GM21529 (cell line): ENCODE results near the gene ARHGAP10.

ENCODE experiments used
- ATAC-seq: cut with Tn5 transposase; IDR thresholded peaks from one replicate; pipeline ENCODE4 v1.9.1; 2021; ENCODE audit not compliant: unreplicated experiment

ARHGAP10 gene

DNA sequence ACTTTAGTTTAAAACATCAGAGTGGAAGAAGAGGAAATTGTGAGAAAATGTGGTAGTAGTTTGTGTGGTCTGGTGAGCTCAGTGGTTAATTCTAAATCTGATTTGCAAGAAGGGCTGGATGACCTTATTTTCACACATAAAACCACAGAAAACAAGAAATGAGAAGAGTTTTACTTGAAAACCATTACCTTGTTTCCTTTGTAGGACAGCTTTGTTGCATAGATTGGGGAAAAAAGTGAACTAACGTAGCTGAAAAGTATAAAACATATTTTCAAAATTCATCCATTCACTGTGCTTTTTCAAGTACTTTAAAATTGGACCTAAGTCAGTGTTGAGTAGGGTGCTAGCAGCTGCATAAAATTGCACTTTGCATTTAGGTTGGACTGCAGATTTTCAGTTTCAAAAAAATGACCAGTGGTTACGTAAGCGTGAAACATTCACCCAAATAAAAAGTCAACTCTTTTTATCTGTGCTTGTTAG, 211.3 kb downstream of the ARHGAP10 start:
- peak; percentile 94 for ATAC-seq

DNA sequence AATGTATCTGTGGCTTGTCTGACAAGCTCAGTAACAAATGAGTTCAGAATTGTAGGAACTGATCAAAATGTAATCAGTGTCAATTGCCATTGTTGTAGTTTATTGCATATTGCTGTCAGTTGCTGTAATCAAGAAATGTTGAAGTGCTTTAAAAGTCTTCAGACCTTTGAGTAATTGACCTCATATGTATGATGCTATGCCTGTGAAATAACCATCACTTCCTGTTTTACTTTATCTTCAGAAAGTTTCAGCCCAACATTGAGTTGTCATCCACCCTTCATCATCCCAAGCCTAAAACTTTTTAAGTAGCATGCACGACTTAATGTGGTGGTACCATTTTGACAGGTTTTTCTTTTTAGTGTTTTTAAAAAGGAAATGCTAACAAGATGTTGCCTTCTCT, 212.4 kb downstream of the ARHGAP10 start:
- ATAC-seq: no peak

DNA sequence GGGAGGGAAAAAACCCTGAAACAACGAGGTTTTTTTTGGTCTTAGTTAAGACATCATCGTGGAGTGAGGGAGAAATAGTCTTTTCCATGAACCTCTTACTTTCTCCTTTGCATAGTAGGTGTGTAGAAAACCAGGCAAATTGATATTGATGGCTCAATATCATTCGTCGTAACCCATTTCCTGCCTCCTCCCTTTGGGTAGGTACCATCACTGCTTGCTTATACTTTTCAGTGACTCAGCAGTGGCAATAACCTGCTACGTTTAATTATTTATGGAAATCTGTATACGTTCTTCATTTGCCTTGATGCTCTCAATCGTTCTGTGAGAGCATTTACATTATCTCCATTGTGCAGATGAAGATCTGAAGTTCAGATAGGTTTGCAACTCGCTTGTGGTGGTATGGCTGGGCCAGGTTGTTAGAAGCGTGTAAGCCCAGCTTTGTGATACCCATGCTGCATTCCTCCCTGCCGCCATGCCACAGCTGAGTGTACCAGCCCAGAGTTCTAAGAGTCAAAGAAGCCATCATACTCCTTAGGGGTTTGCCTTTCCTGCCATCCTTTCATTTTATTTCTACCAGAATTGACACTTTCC, 212.9 kb downstream of the ARHGAP10 start:
- no peak for ATAC-seq

DNA sequence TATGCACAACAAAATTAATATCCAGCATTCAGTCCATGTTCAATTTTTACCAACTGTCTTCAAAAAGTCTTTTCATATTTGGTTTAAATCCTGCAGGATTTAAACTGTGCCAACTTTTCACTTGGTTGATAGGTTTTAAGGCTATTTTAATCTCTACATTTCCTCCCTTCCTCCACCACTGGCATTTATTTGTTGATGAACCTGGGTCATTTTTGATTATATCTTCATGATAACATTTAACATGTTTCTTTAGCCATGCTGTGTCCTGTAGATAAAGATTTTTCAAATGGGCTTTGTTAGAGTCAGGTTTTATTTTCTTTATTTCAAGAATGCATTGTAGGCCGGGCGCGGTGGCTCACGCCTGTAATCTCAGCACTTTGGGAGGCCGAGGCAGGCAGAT, 216.4 kb downstream of the ARHGAP10 start:
- ATAC-seq: no peak

DNA sequence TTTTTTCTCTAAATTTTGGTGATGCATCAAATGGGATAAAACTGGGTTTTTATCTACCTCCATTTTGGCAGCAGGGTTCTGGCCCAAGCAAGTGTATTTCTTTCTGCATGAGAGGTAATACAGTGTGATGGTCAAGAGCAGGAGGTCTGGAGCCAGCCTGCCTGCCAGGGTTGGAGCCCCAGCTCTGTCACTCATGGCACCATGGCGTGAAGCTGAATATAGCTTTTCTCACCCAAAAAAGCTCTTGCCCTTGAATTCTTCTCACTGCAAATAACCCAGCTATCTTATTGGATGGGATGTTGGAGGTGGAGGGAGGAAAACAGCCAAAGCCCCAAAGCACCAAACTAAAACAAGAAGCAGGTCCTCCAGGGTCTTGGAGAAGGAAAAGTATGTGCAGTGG, 218.4 kb downstream of the ARHGAP10 start:
- no peak for ATAC-seq

DNA sequence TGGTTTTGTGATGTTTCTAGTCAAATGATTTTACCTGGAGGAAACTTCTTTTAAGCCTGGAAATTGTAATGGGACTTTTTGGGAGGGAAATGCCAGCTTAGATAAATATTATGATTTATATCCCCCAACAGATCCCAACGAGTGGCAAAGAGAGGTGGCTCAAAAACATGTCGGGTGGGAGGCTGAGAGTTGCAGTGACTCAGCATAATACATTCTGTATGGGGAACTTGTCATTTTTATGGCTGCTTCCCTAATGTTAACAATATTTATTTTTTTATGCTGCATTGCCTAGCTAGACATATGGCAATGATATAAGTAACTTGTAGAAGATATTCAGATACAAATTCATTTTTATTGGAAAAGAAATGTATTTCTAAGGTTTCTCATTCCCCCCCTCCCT, 219.0 kb downstream of the ARHGAP10 start:
- ATAC-seq: no peak

GRCh38 chr4:147954850-147955249, 223.0 kb downstream of the ARHGAP10 start:
- ATAC-seq: no peak

DNA sequence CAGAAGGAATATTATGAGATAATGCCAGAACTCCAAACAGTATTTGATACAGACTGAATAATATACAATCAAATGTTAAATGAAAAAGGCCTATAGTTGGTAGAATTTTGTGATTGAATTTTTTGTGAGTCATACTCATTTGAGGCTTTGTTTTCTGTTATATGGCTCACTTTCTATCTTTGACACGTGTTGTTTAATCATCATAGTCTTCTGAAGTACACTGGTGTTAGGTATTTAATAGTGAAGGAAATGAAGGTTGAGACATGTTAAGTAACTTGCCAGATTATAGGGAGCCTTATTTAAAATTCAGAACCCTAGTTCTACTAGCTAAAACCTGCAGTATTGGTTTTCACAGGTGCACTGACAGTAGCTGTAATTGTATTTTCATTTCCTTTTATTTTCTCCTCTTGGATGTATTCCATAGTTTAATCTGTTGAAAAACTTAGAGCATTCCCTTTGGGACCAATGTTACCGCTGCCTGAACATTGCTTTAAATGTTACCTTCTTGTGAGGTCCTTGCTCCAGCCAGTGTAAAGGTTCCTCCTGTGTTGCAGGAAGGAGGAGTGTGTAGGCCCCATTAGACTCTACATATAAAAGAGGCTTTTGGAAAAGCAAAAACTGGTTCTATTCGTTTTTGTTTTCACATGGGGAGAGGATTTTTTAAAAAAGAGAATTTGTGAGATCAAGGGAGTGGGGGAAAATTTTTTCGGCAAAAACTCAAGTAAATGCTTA, 224.1 kb downstream of the ARHGAP10 start:
- no peak for ATAC-seq

DNA sequence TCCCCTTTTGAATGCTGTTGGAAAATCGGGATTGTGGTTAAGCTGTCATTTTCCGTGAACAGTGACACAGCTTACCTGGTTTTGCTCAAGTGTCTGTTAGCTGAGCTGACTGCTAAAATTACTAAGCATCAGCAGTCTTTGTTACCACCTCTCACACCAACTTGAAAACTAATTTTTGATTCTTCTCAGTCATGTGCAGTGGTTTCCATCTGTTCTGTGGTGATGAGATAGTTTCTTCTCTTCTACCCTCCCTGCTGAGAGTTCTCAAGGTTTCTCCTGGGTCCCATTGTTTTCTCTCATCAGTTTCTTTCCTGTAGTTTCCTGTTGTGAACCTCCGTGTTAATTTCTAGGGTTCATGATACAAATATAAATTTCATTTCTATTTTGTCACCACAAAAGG, 225.6 kb downstream of the ARHGAP10 start:
- ATAC-seq: no peak

GRCh38 chr4:147958057-147958456, 226.2 kb downstream of the ARHGAP10 start:
- no peak for ATAC-seq

- no peak for ATAC-seq
These were observed 226.7 kb downstream of the ARHGAP10 start for GRCh38 chr4:147958489-147959065.

DNA sequence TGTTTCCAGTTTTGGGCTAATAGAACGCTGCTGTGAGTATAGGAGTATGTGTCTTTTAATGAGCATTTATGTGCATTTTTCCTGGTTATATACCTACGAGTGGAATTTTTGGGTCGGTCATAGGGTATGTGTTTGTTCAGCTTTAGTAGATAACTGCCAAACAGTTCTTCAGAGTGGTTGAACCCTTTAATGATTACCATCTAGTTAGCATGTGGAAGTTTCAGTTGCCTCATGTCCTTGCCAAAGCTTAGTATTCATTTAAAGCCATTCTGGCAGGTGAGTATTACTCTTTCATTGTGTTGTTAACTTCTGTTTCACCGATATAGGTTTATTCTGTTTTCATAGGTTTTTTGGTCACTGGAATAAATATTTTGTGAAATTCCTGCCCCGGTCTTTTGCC, 229.1 kb downstream of the ARHGAP10 start:
- peak; percentile 79 for ATAC-seq

GRCh38 chr4:147963839-147964238, 232.0 kb downstream of the ARHGAP10 start:
- ATAC-seq: no peak

DNA sequence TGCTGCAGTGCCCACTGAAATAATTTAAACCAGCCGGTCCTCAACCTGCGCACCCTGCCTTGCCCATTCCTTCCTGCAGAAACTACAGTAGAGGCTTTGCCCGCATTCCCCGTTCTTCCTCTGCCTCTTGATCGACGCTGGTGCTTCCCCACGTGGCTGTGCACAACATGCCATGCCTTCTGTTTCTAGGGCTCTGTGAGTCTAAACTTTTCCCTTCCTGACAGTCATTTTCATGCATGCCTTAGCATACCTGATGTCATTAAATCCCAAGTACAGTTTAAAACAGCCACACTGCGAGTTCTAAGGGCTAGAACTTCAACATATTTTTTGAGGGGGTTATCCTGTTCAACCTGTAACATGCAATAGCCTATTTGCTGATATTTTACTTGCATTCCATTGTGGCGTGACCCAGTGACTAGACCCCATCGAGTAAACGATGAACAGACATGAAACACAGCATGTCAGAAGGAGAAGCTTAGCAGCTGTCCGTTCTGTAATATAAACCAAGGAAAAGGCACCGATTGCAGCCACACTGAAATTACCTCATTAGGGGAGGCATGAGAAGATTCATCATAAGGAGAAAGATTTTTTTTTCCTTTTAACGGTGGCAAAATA, 232.5 kb downstream of the ARHGAP10 start:
- ATAC-seq: no peak

- ATAC-seq: no peak
These were observed 233.2 kb downstream of the ARHGAP10 start for GRCh38 chr4:147965056-147965455.

- no peak for ATAC-seq
These were observed 234.0 kb downstream of the ARHGAP10 start for GRCh38 chr4:147965873-147966272.

DNA sequence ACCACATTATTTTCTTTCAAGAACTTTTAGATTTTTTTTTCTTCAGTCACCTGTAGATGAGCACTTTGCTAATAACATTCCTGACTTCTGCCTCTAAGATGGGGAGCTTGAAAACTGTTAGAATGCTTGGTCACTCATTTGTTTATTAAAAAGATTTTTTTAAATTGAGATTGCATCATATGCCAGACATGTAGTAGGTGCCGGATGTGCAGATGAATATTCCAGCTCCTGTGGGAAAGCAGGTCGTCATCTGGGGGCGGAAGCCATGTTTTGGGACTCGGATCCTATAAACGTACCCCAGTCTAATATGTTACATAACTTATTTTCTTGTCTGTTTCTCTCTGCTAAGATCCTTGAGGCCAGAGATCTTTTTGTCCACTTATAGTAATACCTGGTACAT, 236.8 kb downstream of the ARHGAP10 start:
- no peak for ATAC-seq

DNA sequence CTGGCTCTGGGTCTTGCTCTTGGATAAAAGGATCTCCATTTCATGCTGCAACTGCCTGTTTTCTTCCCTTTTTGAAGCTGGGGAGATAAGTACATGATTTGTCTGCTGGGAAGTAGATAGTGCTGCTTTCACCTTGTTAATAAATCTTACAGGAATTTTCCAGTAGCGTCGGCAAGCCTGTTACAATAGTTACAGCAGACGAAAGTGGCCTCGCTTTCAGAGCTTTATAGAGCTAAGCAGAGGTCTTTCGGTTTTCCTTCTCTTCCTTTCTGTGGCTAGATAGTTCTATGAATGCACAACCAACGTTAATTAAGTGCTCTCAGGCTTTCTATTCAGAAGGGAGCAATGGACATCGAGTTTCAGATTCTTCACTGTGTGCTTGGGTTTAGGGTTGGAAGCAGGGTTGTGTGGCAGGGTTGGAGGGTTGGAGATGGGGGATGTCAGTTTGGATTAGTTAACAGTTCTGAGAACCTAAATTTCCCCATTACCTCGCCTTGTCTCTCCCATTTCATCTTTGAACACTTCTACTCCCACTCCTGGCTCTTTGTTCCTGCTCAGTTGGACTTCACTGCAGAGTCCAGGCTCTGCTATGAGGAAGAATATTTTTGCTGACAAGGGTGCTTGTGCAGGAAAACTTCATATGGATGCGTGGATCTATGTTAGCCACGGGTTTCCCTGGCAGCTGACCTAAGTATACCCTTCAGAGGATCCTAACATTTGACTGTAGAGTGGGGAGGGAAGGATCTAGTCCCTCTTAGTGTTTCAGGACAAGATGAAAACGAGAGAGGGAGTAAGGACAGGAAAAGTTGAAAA, 237.9 kb downstream of the ARHGAP10 start:
- peak; percentile 60 for ATAC-seq

GRCh38 chr4:147971116-147971515, 239.2 kb downstream of the ARHGAP10 start:
- ATAC-seq: no peak

GRCh38 chr4:147975325-147975724, 243.4 kb downstream of the ARHGAP10 start:
- ATAC-seq: no peak
